Liver (tissue), 9 donors: Measurements from ENCODE around the gene BTN2A1. TPM values are rescaled to one million over a fixed set of nuclear protein-coding genes. Genes with fewer than 3 reads are reported as not detected.

Experiments used
- DNase-seq: peaks from one replicate; pipeline ENCODE4 v3.0.0-alpha.2; 2017; ENCODE audit warnings: low spot score
- H3K27ac ChIP-seq, 2 donors: one replicate each; pipeline ENCODE4 v1.7.0; 2013; ENCODE audit warnings: inconsistent platforms in 2 of 2, low read length in 2 of 2, control low read depth in 1 of 2, low read depth in 1 of 2, mild to moderate bottlenecking in 1 of 2
- H3K27me3 ChIP-seq, 4 donors: one replicate each; pipeline versions ENCODE4 v1.6.1 to v1.7.0; 2013; ENCODE audit warnings: low read length in 3 of 4, inconsistent platforms in 1 of 4, mild to moderate bottlenecking in 1 of 4, moderate library complexity in 1 of 4; ENCODE audit not compliant: control insufficient read depth in 4 of 4, insufficient read depth in 4 of 4
- H3K36me3 ChIP-seq, 4 donors: one replicate each; pipeline versions ENCODE4 v1.6.1 to v1.7.0; 2013; ENCODE audit warnings: low read length in 3 of 4, mild to moderate bottlenecking in 3 of 4, low read depth in 1 of 4, moderate library complexity in 1 of 4; ENCODE audit not compliant: control insufficient read depth in 4 of 4, insufficient read depth in 3 of 4
- H3K4me1 ChIP-seq, 4 donors: one replicate each; pipeline versions ENCODE4 v1.6.1 to v1.7.0; 2013; ENCODE audit warnings: low read length in 3 of 4, mild to moderate bottlenecking in 3 of 4, moderate library complexity in 1 of 4; ENCODE audit not compliant: control insufficient read depth in 4 of 4, insufficient read depth in 4 of 4
- H3K4me3 ChIP-seq, 3 donors: one replicate each; pipeline versions ENCODE4 v1.6.1 to v1.7.0; 2013; ENCODE audit warnings: low read length in 3 of 3, control low read depth in 1 of 3, low read depth in 1 of 3, mild to moderate bottlenecking in 1 of 3
- H3K9ac ChIP-seq, 2 donors: one replicate each; pipeline ENCODE4 v1.7.0; 2013; ENCODE audit warnings: low read length in 2 of 2, mild to moderate bottlenecking in 2 of 2, moderate library complexity in 2 of 2, control low read depth in 1 of 2, low read depth in 1 of 2
- H3K9me3 ChIP-seq, 4 donors: one replicate each; pipeline versions ENCODE4 v1.6.1 to v1.7.0; 2013; ENCODE audit warnings: low read length in 3 of 4; ENCODE audit not compliant: control insufficient read depth in 4 of 4
- CTCF ChIP-seq: fragments of 150-350 bp; IDR thresholded peaks from 2 replicates; pipeline ENCODE4 v1.5.1; 2017; ENCODE audit warnings: improper control_type of control experiment, low read depth, low read length; ENCODE audit not compliant: missing input control
- EGR1 ChIP-seq, 2 donors: IDR thresholded peaks; 2 replicates each; pipeline ENCODE4 v1.6.1; 2016 to 2018; ENCODE audit warnings: antibody characterized with exemption in 2 of 2, low read depth in 2 of 2
- FOXA1 ChIP-seq: IDR thresholded peaks from 2 replicates; pipeline ENCODE4 v1.6.1; 2016; ENCODE audit warnings: antibody characterized with exemption
- FOXA2 ChIP-seq: IDR thresholded peaks from 2 replicates; pipeline ENCODE4 v1.6.1; 2016; ENCODE audit warnings: antibody characterized with exemption
- GABPA ChIP-seq, 2 donors: IDR thresholded peaks in 1 of 2; conservative IDR thresholded peaks in 1 of 2; 2 replicates each; pipeline ENCODE4 v1.6.1; 2016; ENCODE audit warnings: antibody characterized with exemption in 2 of 2, mild to moderate bottlenecking in 1 of 2, moderate library complexity in 1 of 2
- HNF4A ChIP-seq, 2 donors: conservative IDR thresholded peaks; 2 replicates each; pipeline ENCODE4 v1.6.1; 2016; ENCODE audit warnings: antibody characterized with exemption in 2 of 2, mild to moderate bottlenecking in 2 of 2
- HNF4G ChIP-seq: IDR thresholded peaks from 2 replicates; pipeline ENCODE4 v1.6.1; 2016; ENCODE audit warnings: antibody characterized with exemption
- JUND ChIP-seq, 2 donors: IDR thresholded peaks; 2 replicates each; pipeline ENCODE4 v1.6.1; 2016; ENCODE audit warnings: antibody characterized with exemption in 2 of 2
- NR2F2 ChIP-seq: IDR thresholded peaks from 2 replicates; pipeline ENCODE4 v1.6.1; 2016; ENCODE audit warnings: antibody characterized with exemption
- RAD21 ChIP-seq, 2 donors: IDR thresholded peaks; 2 replicates each; pipeline ENCODE4 v1.6.1; 2016; ENCODE audit warnings: antibody characterized with exemption in 2 of 2, mild to moderate bottlenecking in 2 of 2
- REST ChIP-seq: IDR thresholded peaks from 2 replicates; pipeline ENCODE4 v1.6.1; 2016; ENCODE audit warnings: antibody characterized with exemption, mild to moderate bottlenecking
- RXRA ChIP-seq, 2 donors: IDR thresholded peaks; 2 replicates each; pipeline ENCODE4 v1.6.1; 2017 to 2018; ENCODE audit warnings: antibody characterized with exemption in 2 of 2, mild to moderate bottlenecking in 1 of 2
- SP1 ChIP-seq: IDR thresholded peaks from 2 replicates; pipeline ENCODE4 v1.6.1; 2018; ENCODE audit warnings: antibody characterized with exemption, mild to moderate bottlenecking
- TAF1 ChIP-seq: conservative IDR thresholded peaks from 2 replicates; pipeline ENCODE4 v1.6.1; 2016; ENCODE audit warnings: antibody characterized with exemption, mild to moderate bottlenecking
- YY1 ChIP-seq: IDR thresholded peaks from 2 replicates; pipeline ENCODE4 v1.6.1; 2016; ENCODE audit warnings: antibody characterized with exemption, mild to moderate bottlenecking
- WGBS: extraction: QIAGEN DNeasy Blood & Tissue Kit; methylation state at CpG from one replicate; pipeline ENCODE4 v1.1.7; 2013; 5-methylcytosine and 5-hydroxymethylcytosine counted together
- polyA plus RNA-seq, 2 donors: library from polyadenylated mRNA; stranded (reverse) in 1 of 2; unstranded in 1 of 2; fragments of 200-250 nt in 1 of 2; fragments of >200 nt in 1 of 2; fragmentation: Nextera tagmentation in 1 of 2; extraction: Ambion mirVana in 1 of 2; gene quantifications; one replicate each; pipeline versions ENCODE4 v1.2.1 to v1.2.3, GENCODE V29; 2013 to 2015
- total RNA-seq, 2 donors: library from RNA; depleted of rRNA; stranded (reverse); fragments of >200 nt; gene quantifications; one replicate each; pipeline ENCODE4 v1.2.3, GENCODE V29; 2014
- TF ChIP-seq, protein P1 (sequence below): IDR thresholded peaks from 2 replicates; pipeline ENCODE4 v1.6.1; 2016; ENCODE audit warnings: antibody characterized with exemption
- TF ChIP-seq, protein P2 (sequence below): IDR thresholded peaks from 2 replicates; pipeline ENCODE4 v1.6.1; 2016; ENCODE audit warnings: antibody characterized with exemption
- TF ChIP-seq, protein P3 (sequence below): IDR thresholded peaks from 2 replicates; pipeline ENCODE4 v1.6.1; 2016; ENCODE audit warnings: antibody characterized with exemption
- donor health status: healthy.
- donor health status: healthy.
- donor health status: healthy.
- donor health status: healthy.
- donor health status: healthy.

BTN2A1 gene
- total and polyA plus RNA-seq, 4 donors: 2.7 to 5.9 (median 5.2) TPM

GRCh38 chr6:26412954-26413353, 44.8 kb upstream of the BTN2A1 start (continued):
- TF ChIP-seq GABPA (IDR thresholded peaks at IDR 0.05 in 1 of 2, conservative IDR thresholded peaks at IDR 0.05 in 1 of 2) (no peak), RXRA (IDR thresholded peaks at IDR 0.05) (no peak)

GRCh38 chr6:26414281-26414680, 43.5 kb upstream of the BTN2A1 start:
- no peaks in the 10 kb centered on the region for H3K4me1 ChIP-seq
- no peaks in the 10 kb centered on the region for H3K27me3 ChIP-seq
- WGBS: 95% methylated on average over 3 of the region's 3 CpGs
- H3K27ac ChIP-seq: no peak overlapping the region
- H3K9ac ChIP-seq: no peak overlapping the region
- peaks cover 6 to 35% (median 20%) of the 10 kb centered on the region in 4 donors for H3K36me3 ChIP-seq
- no peak overlapping the region for H3K4me3 ChIP-seq
- no peak for DNase-seq
- H3K9me3 ChIP-seq: peaks cover 0 to 3% (median 1%) of the 10 kb centered on the region in 4 donors
- TF ChIP-seq RAD21 (IDR thresholded peaks at IDR 0.05): no peak
- TF ChIP-seq HNF4A (conservative IDR thresholded peaks at IDR 0.05): no peak
- TF ChIP-seq, protein P1, sequence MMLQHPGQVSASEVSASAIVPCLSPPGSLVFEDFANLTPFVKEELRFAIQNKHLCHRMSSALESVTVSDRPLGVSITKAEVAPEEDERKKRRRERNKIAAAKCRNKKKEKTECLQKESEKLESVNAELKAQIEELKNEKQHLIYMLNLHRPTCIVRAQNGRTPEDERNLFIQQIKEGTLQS: no peak
- TF ChIP-seq, protein P2, sequence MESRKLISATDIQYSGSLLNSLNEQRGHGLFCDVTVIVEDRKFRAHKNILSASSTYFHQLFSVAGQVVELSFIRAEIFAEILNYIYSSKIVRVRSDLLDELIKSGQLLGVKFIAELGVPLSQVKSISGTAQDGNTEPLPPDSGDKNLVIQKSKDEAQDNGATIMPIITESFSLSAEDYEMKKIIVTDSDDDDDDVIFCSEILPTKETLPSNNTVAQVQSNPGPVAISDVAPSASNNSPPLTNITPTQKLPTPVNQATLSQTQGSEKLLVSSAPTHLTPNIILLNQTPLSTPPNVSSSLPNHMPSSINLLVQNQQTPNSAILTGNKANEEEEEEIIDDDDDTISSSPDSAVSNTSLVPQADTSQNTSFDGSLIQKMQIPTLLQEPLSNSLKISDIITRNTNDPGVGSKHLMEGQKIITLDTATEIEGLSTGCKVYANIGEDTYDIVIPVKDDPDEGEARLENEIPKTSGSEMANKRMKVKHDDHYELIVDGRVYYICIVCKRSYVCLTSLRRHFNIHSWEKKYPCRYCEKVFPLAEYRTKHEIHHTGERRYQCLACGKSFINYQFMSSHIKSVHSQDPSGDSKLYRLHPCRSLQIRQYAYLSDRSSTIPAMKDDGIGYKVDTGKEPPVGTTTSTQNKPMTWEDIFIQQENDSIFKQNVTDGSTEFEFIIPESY: no peak
- TF ChIP-seq NR2F2: no peak
- no peak for TF ChIP-seq SP1
- TF ChIP-seq RXRA (IDR thresholded peaks at IDR 0.05): no peak
- no peak for TF ChIP-seq HNF4G
- no peak for TF ChIP-seq TAF1
- TF ChIP-seq JUND (IDR thresholded peaks at IDR 0.05): no peak
- TF ChIP-seq FOXA1: no peak
- no peak for TF ChIP-seq FOXA2
- TF ChIP-seq CTCF: no peak
- TF ChIP-seq GABPA (IDR thresholded peaks at IDR 0.05 in 1 of 2, conservative IDR thresholded peaks at IDR 0.05 in 1 of 2): no peak
- TF ChIP-seq EGR1 (IDR thresholded peaks at IDR 0.05; ENCODE audit: low read depth in 2 of 2): no peak
- TF ChIP-seq, protein P3, sequence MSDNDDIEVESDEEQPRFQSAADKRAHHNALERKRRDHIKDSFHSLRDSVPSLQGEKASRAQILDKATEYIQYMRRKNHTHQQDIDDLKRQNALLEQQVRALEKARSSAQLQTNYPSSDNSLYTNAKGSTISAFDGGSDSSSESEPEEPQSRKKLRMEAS: no peak
- TF ChIP-seq YY1: no peak

DNA sequence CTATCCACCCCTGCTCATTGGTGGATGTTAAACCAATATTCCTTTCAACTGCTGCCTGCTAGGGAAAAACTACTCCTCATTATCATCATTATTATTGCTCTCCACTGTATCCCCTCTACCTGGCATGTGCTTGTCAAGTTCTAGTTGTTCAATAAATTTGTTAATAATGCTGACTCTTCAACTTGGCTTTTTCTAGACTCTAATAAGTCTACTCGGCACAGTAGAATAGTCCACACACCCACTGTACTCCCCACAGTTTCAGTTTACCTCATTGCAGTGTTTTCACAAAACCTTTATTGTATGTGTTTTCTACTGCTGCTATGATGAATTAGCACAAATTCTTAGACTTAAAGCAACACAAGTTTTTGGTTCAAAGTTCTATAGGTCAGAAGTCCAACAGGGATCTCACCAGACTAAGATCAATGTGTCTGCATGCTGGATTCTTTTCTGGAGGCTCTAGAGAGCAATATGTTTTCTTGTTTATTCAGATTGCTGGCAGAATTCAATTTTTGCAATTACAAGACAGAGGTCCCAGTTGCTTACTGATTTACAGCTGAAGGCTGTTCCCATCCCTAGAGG, 42.6 kb upstream of the BTN2A1 start:
- Histone ChIP-seq H3K4me3 (no peak overlapping the region), H3K36me3 (peaks cover 5 to 27% (median 16%) of the 10 kb centered on the region in 4 donors), H3K4me1 (no peaks in the 10 kb centered on the region), H3K27ac (no peak overlapping the region), H3K9me3 (peaks cover 0 to 3% (median 1%) of the 10 kb centered on the region in 4 donors), H3K9ac (no peak overlapping the region), H3K27me3 (no peaks in the 10 kb centered on the region)
- WGBS: 92% methylated on average over 1 of the region's 1 CpG
- DNase-seq: no peak
- TF ChIP-seq REST (no peak), FOXA1 (no peak), HNF4G (no peak), RAD21 (IDR thresholded peaks at IDR 0.05) (no peak), TAF1 (no peak)
- TF ChIP-seq, protein P1: no peak
